Fibroblast of skin of right biceps (primary cell): ENCODE results near the gene FGFRL1.
"Not testable (repeated sequence)": the region's sequence is repeated elsewhere in the genome, so short reads cannot be mapped to it uniquely, and the experiment has no call there.

Experiments
- DNase-seq: peaks from one replicate; pipeline ENCODE4 v3.0.0-alpha.2; 2013

FGFRL1 gene

GRCh38 chr4:973431-974397, 37.7 kb upstream of the FGFRL1 start, which contains the start of gene DGKQ:
Gene DGKQ (minus strand): TSS chr4:973569. CDS start chr4:973482, 87 bp downstream.
- DNase-seq: peak; percentile 84

GRCh38 chr4:974668-975067, 36.8 kb upstream of the FGFRL1 start:
- DNase-seq: no peak

GRCh38 chr4:976016-976415, 35.4 kb upstream of the FGFRL1 start:
- DNase-seq: not testable (repeated sequence)

GRCh38 chr4:978957-979701, 32.3 kb upstream of the FGFRL1 start:
- peak; percentile 39 for DNase-seq

GRCh38 chr4:982291-982690, 29.1 kb upstream of the FGFRL1 start:
- no peak for DNase-seq

GRCh38 chr4:982814-983213, 28.6 kb upstream of the FGFRL1 start:
- DNase-seq: no peak

- DNase-seq: no peak
Observed at GRCh38 chr4:984336-985054, 26.9 kb upstream of the FGFRL1 start.

GRCh38 chr4:985123-985830, 26.1 kb upstream of the FGFRL1 start:
- peak; percentile 48 for DNase-seq

GRCh38 chr4:986428-986878, 25.0 kb upstream of the FGFRL1 start:
- DNase-seq: no peak

- peak; percentile 72 for DNase-seq
Observed at GRCh38 chr4:986879-987623, 24.4 kb upstream of the FGFRL1 start, which contains the start of gene IDUA. Gene IDUA (plus strand): TSS chr4:987044. CDS start chr4:987085, 41 bp downstream.

- peak; percentile 28 for DNase-seq
Observed at GRCh38 chr4:987624-988513, 23.6 kb upstream of the FGFRL1 start.

- no peak for DNase-seq
Observed at GRCh38 chr4:988726-989721, 22.4 kb upstream of the FGFRL1 start.

GRCh38 chr4:989722-990471, 21.5 kb upstream of the FGFRL1 start:
- no peak for DNase-seq

GRCh38 chr4:990746-991367, 20.6 kb upstream of the FGFRL1 start:
- DNase-seq: no peak

- no peak for DNase-seq
Observed at GRCh38 chr4:991451-992296, 19.8 kb upstream of the FGFRL1 start.

GRCh38 chr4:992297-993110, 18.9 kb upstream of the FGFRL1 start:
- DNase-seq: no peak
